ENCODE measurements around the gene PAFAH2.

DNA sequence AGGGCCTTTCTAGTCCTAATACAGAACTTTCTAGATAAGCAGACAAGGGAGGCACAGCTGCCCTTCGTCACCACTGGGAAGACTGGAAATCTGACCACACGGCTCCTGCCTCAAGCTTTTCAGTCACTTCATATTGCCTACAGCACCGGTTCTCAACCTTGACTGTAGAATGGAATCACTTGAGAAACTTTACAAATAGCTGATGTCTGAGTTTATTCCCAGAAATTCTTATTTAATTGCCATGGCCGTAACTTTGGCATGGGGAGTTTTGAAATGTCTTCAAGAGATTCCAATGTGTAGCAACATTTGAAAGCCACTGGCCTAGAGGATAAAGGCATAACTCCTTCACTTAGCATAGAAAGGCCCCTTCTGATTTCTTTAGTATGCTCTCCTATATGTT is 49.2 kb downstream of the PAFAH2 start:
- TF ChIP-seq, protein P1, sequence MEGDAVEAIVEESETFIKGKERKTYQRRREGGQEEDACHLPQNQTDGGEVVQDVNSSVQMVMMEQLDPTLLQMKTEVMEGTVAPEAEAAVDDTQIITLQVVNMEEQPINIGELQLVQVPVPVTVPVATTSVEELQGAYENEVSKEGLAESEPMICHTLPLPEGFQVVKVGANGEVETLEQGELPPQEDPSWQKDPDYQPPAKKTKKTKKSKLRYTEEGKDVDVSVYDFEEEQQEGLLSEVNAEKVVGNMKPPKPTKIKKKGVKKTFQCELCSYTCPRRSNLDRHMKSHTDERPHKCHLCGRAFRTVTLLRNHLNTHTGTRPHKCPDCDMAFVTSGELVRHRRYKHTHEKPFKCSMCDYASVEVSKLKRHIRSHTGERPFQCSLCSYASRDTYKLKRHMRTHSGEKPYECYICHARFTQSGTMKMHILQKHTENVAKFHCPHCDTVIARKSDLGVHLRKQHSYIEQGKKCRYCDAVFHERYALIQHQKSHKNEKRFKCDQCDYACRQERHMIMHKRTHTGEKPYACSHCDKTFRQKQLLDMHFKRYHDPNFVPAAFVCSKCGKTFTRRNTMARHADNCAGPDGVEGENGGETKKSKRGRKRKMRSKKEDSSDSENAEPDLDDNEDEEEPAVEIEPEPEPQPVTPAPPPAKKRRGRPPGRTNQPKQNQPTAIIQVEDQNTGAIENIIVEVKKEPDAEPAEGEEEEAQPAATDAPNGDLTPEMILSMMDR (tag by site-specific recombination; IDR thresholded peaks at IDR 0.05): no peak
- TF ChIP-seq ZNF473 (tag by site-specific recombination; IDR thresholded peaks at IDR 0.05) (no peak), KLF7 (tag by site-specific recombination; IDR thresholded peaks at IDR 0.05; ENCODE audit: borderline replicate concordance) (no peak), ZNF670 (tag by site-specific recombination; IDR thresholded peaks at IDR 0.05; ENCODE audit: low read depth) (no peak)
- TF ChIP-seq, protein P2, sequence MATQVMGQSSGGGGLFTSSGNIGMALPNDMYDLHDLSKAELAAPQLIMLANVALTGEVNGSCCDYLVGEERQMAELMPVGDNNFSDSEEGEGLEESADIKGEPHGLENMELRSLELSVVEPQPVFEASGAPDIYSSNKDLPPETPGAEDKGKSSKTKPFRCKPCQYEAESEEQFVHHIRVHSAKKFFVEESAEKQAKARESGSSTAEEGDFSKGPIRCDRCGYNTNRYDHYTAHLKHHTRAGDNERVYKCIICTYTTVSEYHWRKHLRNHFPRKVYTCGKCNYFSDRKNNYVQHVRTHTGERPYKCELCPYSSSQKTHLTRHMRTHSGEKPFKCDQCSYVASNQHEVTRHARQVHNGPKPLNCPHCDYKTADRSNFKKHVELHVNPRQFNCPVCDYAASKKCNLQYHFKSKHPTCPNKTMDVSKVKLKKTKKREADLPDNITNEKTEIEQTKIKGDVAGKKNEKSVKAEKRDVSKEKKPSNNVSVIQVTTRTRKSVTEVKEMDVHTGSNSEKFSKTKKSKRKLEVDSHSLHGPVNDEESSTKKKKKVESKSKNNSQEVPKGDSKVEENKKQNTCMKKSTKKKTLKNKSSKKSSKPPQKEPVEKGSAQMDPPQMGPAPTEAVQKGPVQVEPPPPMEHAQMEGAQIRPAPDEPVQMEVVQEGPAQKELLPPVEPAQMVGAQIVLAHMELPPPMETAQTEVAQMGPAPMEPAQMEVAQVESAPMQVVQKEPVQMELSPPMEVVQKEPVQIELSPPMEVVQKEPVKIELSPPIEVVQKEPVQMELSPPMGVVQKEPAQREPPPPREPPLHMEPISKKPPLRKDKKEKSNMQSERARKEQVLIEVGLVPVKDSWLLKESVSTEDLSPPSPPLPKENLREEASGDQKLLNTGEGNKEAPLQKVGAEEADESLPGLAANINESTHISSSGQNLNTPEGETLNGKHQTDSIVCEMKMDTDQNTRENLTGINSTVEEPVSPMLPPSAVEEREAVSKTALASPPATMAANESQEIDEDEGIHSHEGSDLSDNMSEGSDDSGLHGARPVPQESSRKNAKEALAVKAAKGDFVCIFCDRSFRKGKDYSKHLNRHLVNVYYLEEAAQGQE (tag by site-specific recombination; IDR thresholded peaks at IDR 0.05): no peak
